Activated effector memory CD4-positive, alpha-beta T cell treated with Interleukin-2 at 50 U/mL for 16 hours (primary cell): ENCODE data around the gene SFXN1.

Experiments used
- DNase-seq: peaks from one replicate; pipeline ENCODE4 v3.0.0-alpha.2; 2020

The SFXN1 gene

DNA sequence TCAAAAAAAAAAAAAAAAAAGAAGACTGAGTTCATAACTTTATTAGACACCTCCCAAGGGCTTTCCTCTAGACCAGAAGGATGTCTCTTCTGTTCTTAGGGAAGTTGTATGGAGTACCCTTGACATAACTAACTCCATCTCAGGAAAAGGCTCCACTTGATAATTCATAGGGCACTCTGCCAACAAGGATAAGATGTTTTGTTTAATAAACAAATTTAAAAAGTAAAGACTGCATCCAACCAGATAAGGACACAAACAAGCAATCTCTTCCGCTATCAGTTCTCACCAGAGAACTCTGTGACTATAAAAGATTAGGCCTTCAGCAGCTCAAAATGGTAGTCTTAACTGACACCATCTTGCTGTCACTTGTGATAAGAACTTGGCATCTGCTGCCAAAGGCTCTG, 65.8 kb downstream of the SFXN1 start:
- no peak for DNase-seq

DNA sequence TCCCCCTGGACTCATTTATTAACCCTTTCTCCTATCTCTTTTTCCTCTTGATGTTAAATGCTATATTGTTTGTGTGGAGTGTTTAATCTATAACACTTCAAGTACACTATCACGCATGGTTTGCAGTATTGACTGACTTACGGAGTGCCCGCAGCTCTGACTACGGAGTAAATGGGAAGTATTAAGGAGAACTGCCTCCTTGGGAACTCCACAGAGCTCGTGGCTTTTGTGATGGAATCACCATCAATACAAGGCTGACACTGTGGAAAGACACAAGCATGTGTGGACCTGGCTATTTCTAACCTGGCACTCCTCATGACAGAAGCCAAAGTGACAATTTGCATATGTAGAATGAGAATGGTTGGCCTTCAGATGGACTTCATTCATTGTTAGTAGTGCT, 66.2 kb downstream of the SFXN1 start:
- no peak for DNase-seq

DNA sequence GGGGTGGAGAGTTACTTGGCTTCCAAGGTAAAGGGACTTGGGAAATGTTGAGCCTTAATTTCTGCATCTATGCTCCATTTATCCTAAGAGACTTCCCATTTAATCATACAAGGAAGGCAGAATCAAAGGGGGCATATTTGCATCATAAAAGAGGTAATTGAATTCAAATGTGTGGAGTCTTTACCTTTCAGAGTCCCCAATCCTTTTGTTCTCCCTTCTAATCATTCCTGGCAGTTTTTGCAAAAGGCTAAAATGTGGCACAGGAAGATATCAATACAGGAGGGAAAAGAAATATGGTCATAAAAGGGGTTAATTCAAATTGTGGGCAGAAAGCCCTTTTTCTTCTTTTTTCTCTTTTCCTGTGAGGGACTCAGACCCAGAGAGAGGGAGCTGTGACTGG, 69.5 kb downstream of the SFXN1 start:
- DNase-seq, result no peak

DNA sequence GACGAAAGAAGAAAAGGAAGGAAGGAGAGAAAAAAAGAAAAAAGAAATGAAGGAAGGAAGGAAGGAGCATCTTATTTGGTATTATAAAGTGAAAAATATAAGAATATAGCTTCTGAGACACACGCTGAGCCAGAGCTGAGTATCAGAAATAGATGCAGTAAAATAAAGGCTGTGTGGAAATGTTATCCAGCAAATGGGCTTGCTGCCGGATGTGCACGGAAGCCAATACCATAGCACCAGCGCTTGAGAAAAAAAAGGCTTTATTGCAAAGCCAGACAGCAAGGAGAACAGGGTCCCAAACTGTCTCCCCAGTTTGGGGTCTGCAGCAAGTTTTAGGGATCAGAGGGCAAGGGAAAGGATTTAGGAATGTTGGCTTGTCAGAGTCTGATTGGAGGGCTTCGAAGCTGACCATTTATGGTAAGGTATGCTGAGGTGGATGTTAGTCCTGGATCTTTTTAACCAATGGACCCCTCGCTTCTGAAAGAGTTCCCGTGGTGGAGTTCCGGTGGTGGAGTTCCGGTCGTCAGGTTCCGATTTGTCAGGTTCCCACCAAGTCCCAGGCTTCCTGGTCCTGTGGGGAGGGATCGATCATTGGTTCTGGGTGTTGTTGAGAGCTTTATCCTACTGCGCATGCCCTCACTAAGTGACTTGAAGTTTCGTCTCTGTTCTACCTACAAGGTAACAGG, 70.4 kb downstream of the SFXN1 start:
- no peak for DNase-seq

DNA sequence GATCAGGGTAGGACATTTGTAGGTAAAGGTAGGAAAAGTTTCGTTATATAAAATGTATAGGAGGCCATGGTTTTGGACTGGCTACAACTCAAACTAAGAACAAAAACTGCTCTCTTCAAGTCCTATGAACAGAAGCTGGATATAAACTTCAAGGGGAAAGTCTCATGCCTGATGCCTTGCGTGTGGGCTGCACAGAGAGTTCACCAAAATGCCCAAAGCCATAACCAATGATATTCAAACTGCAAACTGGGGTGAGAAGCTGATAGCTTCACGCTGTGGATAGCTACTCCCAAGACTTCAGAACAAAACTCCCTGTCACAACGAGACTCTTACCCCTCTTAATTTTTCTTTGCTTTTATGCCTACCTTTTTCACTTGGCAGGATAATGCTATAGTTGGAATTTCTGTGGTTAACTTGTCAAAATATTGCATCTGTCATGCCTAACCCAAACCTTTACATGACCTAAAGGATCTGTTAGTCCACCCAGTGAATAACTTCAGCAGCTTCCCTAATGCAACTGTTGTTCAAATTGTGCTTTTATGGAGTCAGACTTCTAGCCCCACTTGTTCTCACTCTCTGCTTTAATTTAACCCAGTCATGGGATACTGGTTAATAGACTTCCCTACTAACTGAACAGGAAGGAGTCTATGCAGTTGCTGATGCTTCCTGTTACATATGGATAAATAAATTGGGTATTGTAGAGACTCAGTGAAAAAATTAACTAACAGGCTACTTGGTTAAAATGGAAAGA, 71.9 kb downstream of the SFXN1 start:
- no peak for DNase-seq

DNA sequence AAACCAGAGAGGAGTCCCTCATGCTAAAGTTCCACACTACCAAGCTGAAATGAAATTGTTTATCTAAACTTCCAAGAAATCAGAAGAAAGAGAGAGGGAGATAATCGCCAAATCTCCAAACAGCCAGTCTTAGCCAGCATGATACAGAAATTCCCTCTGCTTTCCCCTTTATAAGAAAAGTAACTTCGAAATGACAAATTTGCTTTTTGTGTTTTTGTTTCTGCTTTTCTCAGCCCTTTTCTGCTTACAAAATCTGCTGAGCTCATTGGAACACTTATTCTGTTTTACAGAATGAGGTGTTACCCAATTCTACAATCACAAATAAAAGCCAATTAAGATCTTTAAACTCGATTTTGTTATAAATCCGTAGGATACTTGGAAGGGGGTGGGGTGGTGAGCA, 72.9 kb downstream of the SFXN1 start:
- DNase-seq, result no peak

GRCh38 chr5:175554296-175554695, 75.9 kb downstream of the SFXN1 start:
- DNase-seq, result no peak

DNA sequence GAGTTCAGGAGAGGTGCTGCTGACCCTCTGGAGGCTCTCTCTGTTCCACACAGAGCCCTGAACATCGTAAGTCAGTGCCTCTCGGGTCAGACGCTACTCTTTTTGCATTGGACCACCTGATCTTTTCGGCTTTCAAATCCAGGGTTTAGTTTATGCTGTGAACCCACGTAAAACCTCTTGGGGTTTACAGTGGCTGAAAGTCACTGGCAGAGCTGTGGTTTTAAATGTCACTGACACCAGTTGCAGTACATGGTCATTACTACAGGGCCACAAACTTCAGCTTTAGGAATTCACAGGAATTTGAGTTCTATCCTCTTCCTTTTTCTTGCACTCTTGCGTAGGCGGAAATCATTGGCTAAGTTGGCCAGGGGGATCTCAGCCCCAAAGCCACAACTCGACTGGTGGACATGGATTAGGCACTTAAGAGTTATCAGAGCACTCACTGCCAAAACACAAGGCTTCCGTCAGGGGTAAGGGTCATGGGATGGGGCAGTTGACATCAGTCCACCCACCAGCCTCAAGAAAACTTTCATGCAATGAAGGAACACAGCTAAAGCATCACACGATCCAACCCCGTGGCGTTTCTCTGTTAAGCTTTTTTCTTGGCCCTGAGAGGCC, 76.9 kb downstream of the SFXN1 start:
- DNase-seq, result no peak

DNA sequence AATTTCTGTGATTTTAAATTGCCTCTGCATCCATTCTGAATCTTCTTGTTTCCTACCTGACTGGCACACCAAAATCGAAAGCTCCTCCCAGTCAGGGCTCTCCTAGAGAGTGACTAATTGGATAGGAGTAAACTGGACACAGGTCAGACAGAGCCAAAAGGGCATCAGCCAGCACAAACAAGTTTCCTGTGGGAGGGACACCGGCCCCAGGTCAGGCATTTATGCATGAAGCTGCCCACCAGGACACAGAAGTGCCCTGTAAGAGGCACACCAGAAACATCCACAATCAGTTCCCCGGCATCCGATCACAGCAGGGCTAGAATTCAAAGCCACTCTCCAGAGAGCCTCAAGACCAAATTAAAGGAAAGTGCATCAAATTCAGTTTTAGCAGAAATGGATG, 78.4 kb downstream of the SFXN1 start:
- no peak for DNase-seq

DNA sequence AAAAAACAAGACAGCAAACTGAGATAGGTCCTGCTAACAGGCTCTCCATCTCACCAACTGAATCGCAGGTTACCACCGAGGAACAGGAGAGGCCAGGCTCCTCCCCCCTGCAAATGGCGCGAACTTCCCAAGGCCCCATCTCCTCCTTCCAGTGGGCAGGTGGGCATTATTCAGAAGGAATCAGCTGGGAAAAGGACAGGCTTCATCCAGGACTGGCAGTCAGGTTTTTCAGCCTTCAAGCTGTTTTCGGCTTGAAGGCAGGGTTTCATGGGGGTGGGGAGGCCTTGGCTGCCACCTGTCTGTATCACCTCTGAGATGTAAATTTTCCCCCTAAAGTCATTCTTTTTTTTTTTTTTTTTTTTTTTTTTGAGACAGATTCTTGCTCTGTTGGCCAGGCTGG, 79.4 kb downstream of the SFXN1 start:
- DNase-seq, result no peak

GRCh38 chr5:175558801-175559480, 80.6 kb downstream of the SFXN1 start:
- DNase-seq, result no peak

- DNase-seq, result no peak
Measured at GRCh38 chr5:175560011-175560410, 81.7 kb downstream of the SFXN1 start.

DNA sequence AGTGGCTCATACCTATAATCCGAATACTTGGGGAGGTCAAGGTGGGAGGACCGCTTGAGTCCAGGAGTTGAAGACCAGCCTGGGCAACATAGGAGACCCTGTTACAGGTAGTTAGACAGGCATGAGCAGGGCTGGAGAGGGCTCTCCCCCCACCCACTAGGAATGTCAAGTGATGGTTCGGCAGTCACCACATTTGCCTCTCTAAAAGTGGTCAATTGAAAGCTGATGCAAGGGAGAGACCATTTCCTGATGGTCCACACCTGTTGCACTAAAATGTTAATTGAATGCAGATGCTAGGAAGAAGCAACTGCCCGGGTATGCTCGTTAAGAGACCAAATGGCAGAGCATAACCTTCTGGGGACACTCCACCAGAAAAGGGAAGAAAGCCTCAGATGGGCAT, 82.7 kb downstream of the SFXN1 start:
- DNase-seq, result no peak

- DNase-seq, result no peak
Measured at GRCh38 chr5:175564716-175565115, 86.4 kb downstream of the SFXN1 start.

GRCh38 chr5:175566697-175567096, 88.3 kb downstream of the SFXN1 start:
- DNase-seq, result no peak

GRCh38 chr5:175567954-175568353, 89.6 kb downstream of the SFXN1 start:
- DNase-seq, result no peak

GRCh38 chr5:175569701-175570100, 91.3 kb downstream of the SFXN1 start:
- no peak for DNase-seq

GRCh38 chr5:175572886-175573285, 94.5 kb downstream of the SFXN1 start:
- DNase-seq, result no peak

- DNase-seq, result no peak
Measured at GRCh38 chr5:175573493-175574269, 95.3 kb downstream of the SFXN1 start.

DNA sequence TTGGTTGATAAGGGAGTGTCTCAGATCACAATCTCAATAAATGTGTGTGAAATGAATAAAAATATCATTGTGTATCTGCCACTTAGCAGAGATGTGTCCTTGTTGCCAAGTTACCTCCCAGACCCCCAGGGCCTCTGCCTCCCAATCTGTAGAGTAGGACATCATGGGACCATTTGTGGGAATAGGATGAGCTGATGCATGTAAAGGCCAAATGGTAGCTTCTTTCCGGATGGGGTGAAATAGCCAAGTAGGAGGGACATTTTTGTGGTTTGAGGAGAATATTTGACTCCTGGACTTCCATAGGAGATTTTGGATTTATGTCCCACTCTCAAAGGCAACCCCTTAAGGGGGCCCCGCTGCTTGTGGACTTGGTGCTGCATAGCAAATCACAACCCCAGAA, 96.9 kb downstream of the SFXN1 start:
- DNase-seq, result no peak

- no peak for DNase-seq
Measured at GRCh38 chr5:175576096-175576495, 97.7 kb downstream of the SFXN1 start.

DNA sequence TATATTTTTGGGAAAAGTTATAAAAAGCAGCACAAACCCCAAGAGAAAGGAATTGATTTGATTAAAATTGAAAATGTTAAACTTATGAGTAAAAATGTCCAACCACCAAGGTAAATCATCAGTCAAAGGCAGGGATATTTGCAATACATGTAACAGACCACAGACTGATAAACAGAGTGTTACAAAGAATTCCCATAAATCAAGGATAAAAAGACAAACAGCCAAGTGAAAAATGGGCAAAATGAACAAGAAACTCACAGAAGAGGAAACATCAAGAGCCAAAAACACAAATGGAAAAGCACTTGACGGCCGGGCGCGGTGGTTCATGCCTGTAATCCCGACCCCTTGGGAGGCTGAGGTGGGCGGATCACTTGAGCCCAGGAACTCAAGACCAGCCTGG, 98.2 kb downstream of the SFXN1 start:
- DNase-seq, result no peak
